Ovary (tissue), 9 donors: ENCODE measurements around the gene ERLEC1. TPM values are rescaled to one million over a fixed set of nuclear protein-coding genes. Genes with fewer than 3 reads are reported as not detected.

ENCODE experiments used
- DNase-seq, 5 donors: peaks; one replicate each; pipeline ENCODE4 v3.0.0-alpha.2; 2019 to 2020
- H3K27ac ChIP-seq, 2 donors: fragments of 200-600 bp; one replicate each; pipeline versions ENCODE4 v1.5.1 to v1.8.0; 2019 to 2022
- H3K27me3 ChIP-seq: fragments of 200-600 bp; one replicate; pipeline ENCODE4 v1.8.0; 2022
- H3K36me3 ChIP-seq: fragments of 200-600 bp; sonication (generic); one replicate; pipeline ENCODE4 v1.5.1; 2019
- H3K4me1 ChIP-seq: one replicate; pipeline ENCODE4 v1.8.1; 2013; ENCODE audit warnings: mild to moderate bottlenecking, moderate library complexity; ENCODE audit not compliant: insufficient read depth
- H3K4me3 ChIP-seq: fragments of 200-600 bp; sonication (generic); one replicate; pipeline ENCODE4 v1.5.1; 2017
- H3K9me3 ChIP-seq, 2 donors: fragments of 200-600 bp in 1 of 2; sonication (generic) in 1 of 2; one replicate each; pipeline versions ENCODE4 v1.5.1 to v1.8.1; 2013 to 2019; ENCODE audit warnings: mild to moderate bottlenecking in 1 of 2, moderate library complexity in 1 of 2
- EP300 ChIP-seq: sonication (generic); formaldehyde crosslinking; IDR thresholded peaks from one replicate; pipeline ENCODE4 v1.6.1; 2017; ENCODE audit warnings: antibody characterized with exemption
- POLR2A ChIP-seq: fragments of 450-650 bp; IDR thresholded peaks from one replicate; pipeline ENCODE4 v1.6.1; 2017; ENCODE audit warnings: antibody characterized with exemption, mild to moderate bottlenecking, moderate library complexity
- WGBS, 3 donors: extraction: QIAGEN DNeasy Blood & Tissue Kit in 1 of 3; methylation state at CpG; one replicate each; pipeline versions ENCODE4 v1.1.5 to v1.1.7; 2013 to 2017; 5-methylcytosine and 5-hydroxymethylcytosine counted together
- intact Hi-C, 4 donors: fragments of 100-400 bp; cut with DNase I; formaldehyde crosslinking; loops; one replicate each; pipeline versions ENCODE4 v1.11.0 to v1.15.1; 2022 to 2023
- polyA plus RNA-seq, 2 donors: library from polyadenylated mRNA; stranded (reverse); fragments of 200-250 nt in 1 of 2; fragments of 350-450 nt in 1 of 2; fragmentation: Illumina TruSeq in 1 of 2; extraction: RNeasy Lipid Tissue Mini Kit (QIAGEN cat#74804) in 1 of 2; gene quantifications; one replicate each; pipeline ENCODE4 v1.2.3, GENCODE V29; 2013 to 2014
- total RNA-seq, 7 donors: library from RNA; depleted of rRNA in 2 of 7; stranded (reverse); fragments of >200 nt in 2 of 7; fragmentation: NEBNext Ultra II Directional in 3 of 7; extraction: Animal tissue kit (Norgen Biotek cat#: 25700) in 3 of 7; gene quantifications; one replicate each; pipeline versions ENCODE4 v1.1.0 to v1.2.4, GENCODE V29; 2016 to 2023
- TF ChIP-seq, protein P1 (sequence below), 3 donors: fragments of 450-650 bp in 2 of 3; fragments of 200-600 bp in 1 of 3; IDR thresholded peaks; one replicate each; pipeline versions ENCODE4 v1.5.1 to v1.8.0; 2016 to 2022; ENCODE audit warnings: antibody characterized with exemption in 3 of 3, mild to moderate bottlenecking in 1 of 3
- donor health status: DM: no; HTN: no; CAD: no; lungs with moderate emphysema.
- donor health status: DM: no; HTN: no; CAD: no.
- donor health status: Bipolar disorder and iron deficiency.
- donor health status: DM: yes; HTN: yes; CAD: no.
- donor health status: DM: no; HTN: no; CAD: no.
- donor health status: DM: yes; HTN: yes; CAD: no.

The ERLEC1 gene
- total and polyA plus RNA-seq, 9 donors: 33.0 to 109 (median 45.3) TPM

GRCh38 chr2:53826030-53826410 lies 39.2 kb downstream of the ERLEC1 start:
- Histone ChIP-seq H3K4me3 (no peak overlapping the region), H3K27ac (no peak overlapping the region), H3K27me3 (no peaks in the 10 kb centered on the region), H3K9me3 (no peaks in the 10 kb centered on the region), H3K4me1 (peaks cover 6% of the 10 kb centered on the region), H3K36me3 (no peaks in the 10 kb centered on the region)
- 45 to 50% (median 49%) methylated on average over 1 of the region's 1 CpG for WGBS, 3 donors
- intact Hi-C loops: no loop called here
- TF ChIP-seq POLR2A (no peak), EP300 (no peak)
- TF ChIP-seq, protein P1, sequence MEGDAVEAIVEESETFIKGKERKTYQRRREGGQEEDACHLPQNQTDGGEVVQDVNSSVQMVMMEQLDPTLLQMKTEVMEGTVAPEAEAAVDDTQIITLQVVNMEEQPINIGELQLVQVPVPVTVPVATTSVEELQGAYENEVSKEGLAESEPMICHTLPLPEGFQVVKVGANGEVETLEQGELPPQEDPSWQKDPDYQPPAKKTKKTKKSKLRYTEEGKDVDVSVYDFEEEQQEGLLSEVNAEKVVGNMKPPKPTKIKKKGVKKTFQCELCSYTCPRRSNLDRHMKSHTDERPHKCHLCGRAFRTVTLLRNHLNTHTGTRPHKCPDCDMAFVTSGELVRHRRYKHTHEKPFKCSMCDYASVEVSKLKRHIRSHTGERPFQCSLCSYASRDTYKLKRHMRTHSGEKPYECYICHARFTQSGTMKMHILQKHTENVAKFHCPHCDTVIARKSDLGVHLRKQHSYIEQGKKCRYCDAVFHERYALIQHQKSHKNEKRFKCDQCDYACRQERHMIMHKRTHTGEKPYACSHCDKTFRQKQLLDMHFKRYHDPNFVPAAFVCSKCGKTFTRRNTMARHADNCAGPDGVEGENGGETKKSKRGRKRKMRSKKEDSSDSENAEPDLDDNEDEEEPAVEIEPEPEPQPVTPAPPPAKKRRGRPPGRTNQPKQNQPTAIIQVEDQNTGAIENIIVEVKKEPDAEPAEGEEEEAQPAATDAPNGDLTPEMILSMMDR (IDR thresholded peaks at IDR 0.05): no peak
- no peak for DNase-seq

- 12 to 36% (median 13%) methylated on average over 3 of the region's 3 CpGs for WGBS, 3 donors
- Histone ChIP-seq H3K27me3 (no peaks in the 10 kb centered on the region), H3K4me3 (no peak overlapping the region), H3K27ac (peak overlapping the region in 1 of 2 donors; percentile 11), H3K36me3 (no peaks in the 10 kb centered on the region), H3K9me3 (no peaks in the 10 kb centered on the region), H3K4me1 (peaks cover 6% of the 10 kb centered on the region)
- intact Hi-C loops: no loop called here
- DNase-seq: no peak
- TF ChIP-seq, protein P1 (IDR thresholded peaks at IDR 0.05): no peak
- TF ChIP-seq EP300: no peak
- no peak for TF ChIP-seq POLR2A
Measured at GRCh38 chr2:53826587-53827397, 39.9 kb downstream of the ERLEC1 start.

DNA sequence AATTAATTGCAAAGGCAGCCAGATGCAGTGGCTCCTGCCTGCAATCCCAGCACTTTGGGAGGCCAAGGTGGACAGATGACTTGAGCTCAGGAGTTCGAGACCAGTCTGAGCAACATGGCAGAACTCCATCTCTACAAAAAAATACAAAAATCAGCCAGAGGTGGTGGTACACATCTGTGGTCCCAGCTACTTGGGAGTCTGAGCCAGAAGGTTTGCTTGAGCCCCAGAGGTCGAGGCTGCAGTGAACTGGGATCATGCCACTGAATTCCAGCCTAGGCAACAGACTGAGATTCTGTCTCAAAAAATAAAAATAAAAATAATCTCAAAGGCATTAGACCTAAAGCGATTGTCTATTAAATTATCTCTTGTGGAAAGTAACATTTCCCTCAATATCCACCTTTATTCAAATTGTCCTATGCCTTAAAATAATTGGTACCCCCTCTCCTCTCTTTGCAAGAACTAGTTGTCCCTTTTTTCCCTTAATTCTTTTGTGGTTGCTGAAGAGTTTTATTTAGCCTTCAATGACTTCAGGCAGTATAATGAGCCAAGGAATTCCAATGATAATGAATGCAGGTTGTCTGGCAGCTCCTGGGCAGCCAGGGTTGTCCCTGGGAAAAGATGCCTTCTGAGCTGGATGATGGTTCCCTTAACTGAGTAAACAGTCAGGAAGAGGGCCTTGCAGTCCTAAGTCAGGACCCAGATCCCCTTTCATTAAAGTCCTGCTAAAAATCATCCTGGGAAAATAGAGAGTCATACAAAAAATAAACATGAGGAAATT lies 40.7 kb downstream of the ERLEC1 start:
- no peak for DNase-seq
- Histone ChIP-seq H3K9me3 (no peaks in the 10 kb centered on the region), H3K4me3 (no peak overlapping the region), H3K27me3 (no peaks in the 10 kb centered on the region), H3K27ac (peak overlapping the region in 1 of 2 donors; percentile 11), H3K36me3 (no peaks in the 10 kb centered on the region), H3K4me1 (peaks cover 6% of the 10 kb centered on the region)
- intact Hi-C loops: no loop called here
- 45 to 62% (median 54%) methylated on average over 3 of the region's 3 CpGs for WGBS, 3 donors
- no peak for TF ChIP-seq POLR2A
- TF ChIP-seq, protein P1 (IDR thresholded peaks at IDR 0.05): no peak
- TF ChIP-seq EP300: no peak

DNA sequence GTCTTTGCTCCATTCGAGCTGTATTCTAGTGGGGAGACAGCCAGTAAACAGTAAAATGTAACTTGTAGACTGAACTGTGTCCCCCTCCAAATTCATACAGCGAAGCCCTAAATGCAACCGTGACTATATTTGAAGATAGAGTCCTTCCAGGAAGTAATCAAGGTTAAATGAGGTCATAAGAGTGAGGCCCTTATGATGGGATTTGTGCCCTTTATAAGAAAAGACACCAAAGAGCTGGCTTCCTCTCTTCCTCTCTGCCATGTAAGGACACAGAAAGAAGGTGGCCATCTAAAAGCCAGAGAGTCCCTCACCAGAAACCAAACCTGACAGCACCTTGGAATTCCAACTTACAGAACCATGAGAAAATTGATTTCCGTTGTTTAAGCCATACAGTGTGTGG lies 41.5 kb downstream of the ERLEC1 start:
- 92 to 94% (median 92%) methylated on average over 4 of the region's 4 CpGs for WGBS, 3 donors
- Histone ChIP-seq H3K36me3 (no peaks in the 10 kb centered on the region), H3K9me3 (no peaks in the 10 kb centered on the region), H3K27me3 (no peaks in the 10 kb centered on the region), H3K4me1 (peaks cover 6% of the 10 kb centered on the region), H3K27ac (no peak overlapping the region), H3K4me3 (no peak overlapping the region)
- DNase-seq: no peak
- intact Hi-C loops: no loop called here
- TF ChIP-seq, protein P1 (IDR thresholded peaks at IDR 0.05): no peak
- TF ChIP-seq POLR2A (no peak), EP300 (no peak)
